Esophagus squamous epithelium (tissue), 4 donors: Measurements from ENCODE around the gene TRIM40.

Experiments
- CTCF ChIP-seq, 6 experiments: fragments of 450-650 bp in 4 of 6; fragments of 200-600 bp in 2 of 6; sonication (generic) in 2 of 6; IDR thresholded peaks; one replicate each; pipeline ENCODE4 v1.5.1; 2016 to 2019; ENCODE audit warnings: antibody characterized with exemption in 6 of 6, mild to moderate bottlenecking in 4 of 6, moderate library complexity in 4 of 6
- POLR2A ChIP-seq, 4 donors: fragments of 450-650 bp; IDR thresholded peaks; one replicate each; pipeline ENCODE4 v1.6.1; 2017; ENCODE audit warnings: antibody characterized with exemption in 4 of 4, mild to moderate bottlenecking in 4 of 4, moderate library complexity in 3 of 4

GRCh38 chr6:30152016-30152673 lies 16.2 kb downstream of the TRIM40 start:
- TF ChIP-seq POLR2A (IDR thresholded peaks at IDR 0.05) = no peak
- TF ChIP-seq CTCF (IDR thresholded peaks at IDR 0.05) = no peak
